Measurements from ENCODE around the gene HIPK2. TPM values are rescaled to one million over a fixed set of nuclear protein-coding genes. Genes with fewer than 3 reads are reported as not detected.

The HIPK2 gene
- total RNA-seq, 1 donor from 2014 or later = 47.2 TPM

DNA sequence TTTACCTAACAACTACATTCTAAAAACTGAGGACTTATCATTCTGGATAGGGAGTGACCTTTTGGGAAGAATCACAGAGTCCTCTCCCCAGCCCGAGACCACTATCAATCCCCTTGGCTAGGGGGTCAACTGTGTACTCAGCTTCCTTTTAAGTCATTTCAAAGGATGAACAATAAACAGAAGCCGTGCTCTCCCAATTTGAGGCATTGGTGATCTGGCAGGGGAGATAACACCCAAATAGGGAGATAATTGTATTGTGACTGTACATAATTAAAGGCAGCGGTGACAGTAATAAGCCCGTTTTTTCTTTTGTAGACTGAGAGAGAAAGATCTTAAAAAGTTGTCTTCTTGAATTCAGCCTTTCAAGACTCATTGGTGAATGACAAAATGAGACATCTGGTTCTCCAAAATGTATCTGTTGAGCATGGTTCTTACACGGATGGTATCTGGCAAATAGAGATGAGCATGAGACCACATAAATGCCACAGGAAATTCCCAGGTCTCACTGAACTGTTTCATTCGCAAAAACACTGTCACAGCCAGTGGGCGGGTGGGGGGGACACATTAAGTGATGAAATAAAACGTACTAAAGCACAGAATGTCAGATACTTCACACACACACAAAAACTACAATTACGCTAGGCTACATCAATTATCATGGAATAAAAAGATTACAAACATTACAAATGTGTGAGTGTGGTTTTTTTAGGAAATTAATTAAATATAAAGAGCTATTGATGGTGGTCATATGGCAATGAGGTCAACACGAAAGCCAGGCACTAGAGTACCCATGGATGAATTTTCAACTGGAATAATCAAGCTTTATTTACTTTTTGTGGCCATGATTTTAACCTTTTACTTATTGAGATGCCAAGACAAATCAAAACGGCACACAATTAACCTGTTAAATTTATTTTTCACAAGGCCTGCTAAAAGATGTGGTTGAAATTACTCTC is 108.4 kb downstream of the HIPK2 start:
- no peak overlapping the region for H3K27ac Mint-ChIP-seq (ENCODE audit: unreplicated experiment)
- H3K9me3 Mint-ChIP-seq (ENCODE audit: unreplicated experiment) = no peaks in the 10 kb centered on the region
- H3K4me3 Mint-ChIP-seq (ENCODE audit: unreplicated experiment) = no peak overlapping the region
- DNase-seq (ENCODE audit: low spot score) = no peak
- H3K36me3 Mint-ChIP-seq (ENCODE audit: low read depth, unreplicated experiment) = no peaks in the 10 kb centered on the region
- H3K27me3 Mint-ChIP-seq (ENCODE audit: unreplicated experiment) = peaks cover 5% of the 10 kb centered on the region
- H3K4me1 Mint-ChIP-seq (ENCODE audit: unreplicated experiment) = peaks cover 9% of the 10 kb centered on the region
- TF ChIP-seq CTCF (IDR thresholded peaks at IDR 0.05; ENCODE audit: unreplicated experiment) = no peak

- DNase-seq (ENCODE audit: low spot score) = no peak
- Mint-ChIP-seq H3K4me3 (ENCODE audit: unreplicated experiment) (no peak overlapping the region), H3K36me3 (ENCODE audit: low read depth, unreplicated experiment) (no peaks in the 10 kb centered on the region), H3K9me3 (ENCODE audit: unreplicated experiment) (no peaks in the 10 kb centered on the region), H3K4me1 (ENCODE audit: unreplicated experiment) (peaks cover 17% of the 10 kb centered on the region), H3K27ac (ENCODE audit: unreplicated experiment) (no peak overlapping the region), H3K27me3 (ENCODE audit: unreplicated experiment) (peaks cover 4% of the 10 kb centered on the region)
- no peak for TF ChIP-seq CTCF (IDR thresholded peaks at IDR 0.05; ENCODE audit: unreplicated experiment)
Measured at GRCh38 chr7:139667377-139667776, 110.4 kb downstream of the HIPK2 start.

- peaks cover 17% of the 10 kb centered on the region for H3K4me1 Mint-ChIP-seq (ENCODE audit: unreplicated experiment)
Measured at GRCh38 chr7:139666501-139666900, 111.3 kb downstream of the HIPK2 start.

GRCh38 chr7:139664434-139664833 is 113.4 kb downstream of the HIPK2 start:
- Mint-ChIP-seq H3K9me3 (ENCODE audit: unreplicated experiment) (no peaks in the 10 kb centered on the region), H3K36me3 (ENCODE audit: low read depth, unreplicated experiment) (no peaks in the 10 kb centered on the region), H3K4me3 (ENCODE audit: unreplicated experiment) (no peak overlapping the region), H3K27me3 (ENCODE audit: unreplicated experiment) (peaks cover 4% of the 10 kb centered on the region), H3K4me1 (ENCODE audit: unreplicated experiment) (peaks cover 33% of the 10 kb centered on the region), H3K27ac (ENCODE audit: unreplicated experiment) (no peak overlapping the region)
- no peak for TF ChIP-seq CTCF (IDR thresholded peaks at IDR 0.05; ENCODE audit: unreplicated experiment)
- no peak for DNase-seq (ENCODE audit: low spot score)

More at GRCh38 chr7:139666501-139666900, 111.3 kb downstream of the HIPK2 start:
- no peaks in the 10 kb centered on the region for H3K36me3 Mint-ChIP-seq (ENCODE audit: low read depth, unreplicated experiment)
- H3K27ac Mint-ChIP-seq (ENCODE audit: unreplicated experiment) = no peak overlapping the region
- DNase-seq (ENCODE audit: low spot score) = no peak
- H3K27me3 Mint-ChIP-seq (ENCODE audit: unreplicated experiment) = peaks cover 4% of the 10 kb centered on the region
- no peak overlapping the region for H3K4me3 Mint-ChIP-seq (ENCODE audit: unreplicated experiment)
- TF ChIP-seq CTCF (IDR thresholded peaks at IDR 0.05; ENCODE audit: unreplicated experiment) = no peak
- H3K9me3 Mint-ChIP-seq (ENCODE audit: unreplicated experiment) = no peaks in the 10 kb centered on the region

GRCh38 chr7:139663608-139664177 is 114.1 kb downstream of the HIPK2 start:
- H3K27ac Mint-ChIP-seq (ENCODE audit: unreplicated experiment) = no peak overlapping the region
- H3K4me3 Mint-ChIP-seq (ENCODE audit: unreplicated experiment) = no peak overlapping the region
- H3K4me1 Mint-ChIP-seq (ENCODE audit: unreplicated experiment) = peaks cover 33% of the 10 kb centered on the region
- H3K27me3 Mint-ChIP-seq (ENCODE audit: unreplicated experiment) = peaks cover 4% of the 10 kb centered on the region
- no peaks in the 10 kb centered on the region for H3K36me3 Mint-ChIP-seq (ENCODE audit: low read depth, unreplicated experiment)
- no peak for DNase-seq (ENCODE audit: low spot score)
- H3K9me3 Mint-ChIP-seq (ENCODE audit: unreplicated experiment) = no peaks in the 10 kb centered on the region
- TF ChIP-seq CTCF (IDR thresholded peaks at IDR 0.05; ENCODE audit: unreplicated experiment) = no peak

All from endothelial cell (in vitro differentiated cells).